BLaER1 (cell line): Measurements from ENCODE around the gene KCNK13.
"Not testable (repeated sequence)": the region's sequence is repeated elsewhere in the genome, so short reads cannot be mapped to it uniquely, and the experiment has no call there.

Experiments used
- H3K27ac ChIP-seq: shearing (Covaris generic); formaldehyde crosslinking; 2 replicates; pipeline ENCODE4 v1.8.1; 2022
- H3K27me3 ChIP-seq: shearing (Covaris generic); formaldehyde crosslinking; 2 replicates; pipeline ENCODE4 v1.8.1; 2022
- H3K36me3 ChIP-seq: shearing (Covaris generic); formaldehyde crosslinking; 2 replicates; pipeline ENCODE4 v1.8.1; 2022
- H3K4me1 ChIP-seq: shearing (Covaris generic); formaldehyde crosslinking; 2 replicates; pipeline ENCODE4 v1.8.1; 2022
- H3K4me2 ChIP-seq: shearing (Covaris generic); formaldehyde crosslinking; 2 replicates; pipeline ENCODE4 v1.8.1; 2022
- H3K4me3 ChIP-seq: shearing (Covaris generic); formaldehyde crosslinking; 2 replicates; pipeline ENCODE4 v1.8.1; 2022
- H3K9ac ChIP-seq: shearing (Covaris generic); formaldehyde crosslinking; 2 replicates; pipeline ENCODE4 v1.8.1; 2022
- H3K9me3 ChIP-seq: shearing (Covaris generic); formaldehyde crosslinking; 2 replicates; pipeline ENCODE4 v1.8.1; 2022
- H4K20me1 ChIP-seq: shearing (Covaris generic); formaldehyde crosslinking; 2 replicates; pipeline ENCODE4 v1.8.1; 2022
- Cebpa-rat ChIP-seq: shearing (Covaris generic); IDR thresholded peaks from 2 replicates; pipeline ENCODE4 v1.8.1; 2022

KCNK13 gene

DNA sequence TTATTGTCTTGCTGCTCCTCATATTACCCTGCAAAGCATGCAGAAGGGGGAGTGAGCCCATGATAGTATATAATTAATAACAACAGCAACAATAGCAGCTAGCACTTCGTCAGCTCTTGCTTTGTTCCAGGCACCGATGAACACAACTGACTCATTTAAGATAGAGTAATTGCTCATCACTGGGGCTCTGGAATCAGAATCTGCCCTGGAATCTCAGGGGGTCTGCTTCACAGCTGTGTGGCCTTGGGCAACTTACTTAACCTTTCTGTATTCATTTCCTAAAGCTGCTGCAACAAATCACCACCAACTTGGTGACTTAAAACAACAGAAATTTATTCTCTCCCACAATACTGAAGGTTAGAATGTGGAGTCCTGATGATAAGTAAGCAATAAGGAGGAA is 139.6 kb downstream of the KCNK13 start:
- no peak overlapping the region for H3K9ac ChIP-seq
- H3K4me2 ChIP-seq = no peak overlapping the region
- no peaks in the 10 kb centered on the region for H3K27me3 ChIP-seq
- no peak for TF ChIP-seq Cebpa-rat
- no peaks in the 10 kb centered on the region for H3K36me3 ChIP-seq
- H4K20me1 ChIP-seq = no peaks in the 10 kb centered on the region
- H3K4me1 ChIP-seq = peaks cover 7% of the 10 kb centered on the region; the same call in 1 of the 2 replicates
- 0 out of 2 replicates have a peak, but pooled peaks cover 5% of the 10 kb centered on the region for H3K9me3 ChIP-seq
- no peak overlapping the region for H3K27ac ChIP-seq
- no peak overlapping the region for H3K4me3 ChIP-seq

DNA sequence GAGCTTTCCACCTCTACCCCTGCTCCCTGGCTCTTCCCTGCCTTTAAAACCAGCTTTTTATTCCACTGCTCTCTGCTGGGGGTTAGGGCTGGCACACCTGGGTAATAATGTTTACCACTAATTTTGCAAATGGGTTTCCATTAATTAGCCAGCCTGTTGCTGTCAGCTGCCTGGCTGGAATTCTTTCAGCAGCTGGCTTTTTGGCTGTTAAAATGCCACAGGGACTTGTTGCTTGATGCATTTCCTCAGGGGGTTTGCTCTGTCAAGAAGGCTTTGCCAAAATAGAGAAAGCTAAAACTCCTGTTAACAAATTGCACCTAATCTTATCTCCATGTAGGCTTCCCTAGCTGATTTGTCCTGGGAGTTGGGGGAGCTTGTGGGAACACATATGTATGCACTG is 142.7 kb downstream of the KCNK13 start:
- no peaks in the 10 kb centered on the region for H4K20me1 ChIP-seq
- 0 out of 2 replicates have a peak, but pooled peaks cover 5% of the 10 kb centered on the region for H3K9me3 ChIP-seq
- no peaks in the 10 kb centered on the region for H3K36me3 ChIP-seq
- H3K4me3 ChIP-seq = no peak overlapping the region
- H3K4me1 ChIP-seq = peaks cover 7% of the 10 kb centered on the region; the same call in 1 of the 2 replicates
- TF ChIP-seq Cebpa-rat = no peak
- H3K4me2 ChIP-seq = 0 out of 2 replicates have a peak overlapping the region, but pooled peaks have one; percentile 5
- H3K9ac ChIP-seq = no peak overlapping the region
- no peak overlapping the region for H3K27ac ChIP-seq
- no peaks in the 10 kb centered on the region for H3K27me3 ChIP-seq

DNA sequence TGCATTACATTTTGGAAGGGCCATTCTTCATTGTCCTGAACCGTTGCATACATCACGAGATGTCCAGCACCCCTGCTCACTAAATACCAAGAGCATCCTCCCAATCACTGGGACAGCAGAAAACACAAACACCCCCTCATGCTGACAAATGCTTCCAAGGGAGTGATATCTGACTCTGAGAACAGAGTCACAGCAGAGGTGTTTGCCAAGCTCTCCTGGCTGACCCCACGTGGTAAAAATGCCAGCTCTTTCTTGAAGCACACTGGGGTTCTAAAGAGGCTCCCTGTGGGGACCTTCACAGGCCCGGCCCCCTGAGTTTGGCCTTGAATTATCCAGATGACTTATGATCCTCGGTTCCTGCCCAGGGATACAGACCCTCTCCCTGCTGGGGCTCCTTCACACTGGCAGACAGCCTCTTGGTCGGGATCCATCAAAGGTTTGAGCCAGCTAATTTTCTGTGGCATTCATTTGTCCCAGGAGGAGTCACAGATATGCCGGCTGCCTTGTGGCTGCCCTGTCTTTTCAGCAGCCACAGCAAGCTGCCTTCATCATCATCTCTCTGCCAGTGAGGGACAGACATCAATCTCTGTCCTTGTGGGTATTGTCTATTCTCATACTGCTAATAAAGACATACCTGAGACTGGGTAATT is 151.4 kb downstream of the KCNK13 start:
- Histone ChIP-seq H3K27ac (no peak overlapping the region), H3K9me3 (peaks cover 29% of the 10 kb centered on the region), H3K9ac (no peak overlapping the region), H3K4me3 (no peak overlapping the region), H3K4me2 (no peak overlapping the region), H3K36me3 (no peaks in the 10 kb centered on the region), H3K27me3 (no peaks in the 10 kb centered on the region), H3K4me1 (no peaks in the 10 kb centered on the region), H4K20me1 (no peaks in the 10 kb centered on the region)
- TF ChIP-seq Cebpa-rat = no peak

DNA sequence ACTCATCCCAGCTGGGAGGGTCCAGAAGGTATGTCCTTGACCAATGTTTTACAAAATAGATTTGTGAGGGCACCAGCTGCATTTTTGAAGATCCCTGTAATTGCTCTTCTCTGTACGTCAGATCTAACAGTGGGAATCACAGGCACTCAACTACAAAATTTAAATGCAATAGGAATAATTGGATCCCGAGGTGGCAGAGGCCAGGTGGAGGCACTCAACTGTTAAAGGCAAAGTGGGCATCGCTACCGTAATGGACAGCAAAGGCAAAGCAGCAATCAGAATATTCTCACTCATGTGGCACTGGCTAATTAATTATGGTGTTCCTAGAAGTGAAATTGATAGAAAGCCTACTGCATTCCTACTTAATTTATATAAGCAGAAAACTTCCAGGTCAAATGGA is 166.7 kb downstream of the KCNK13 start:
- Histone ChIP-seq H4K20me1 (no peaks in the 10 kb centered on the region), H3K9me3 (peaks cover 5% of the 10 kb centered on the region; the same call in 1 of the 2 replicates), H3K4me2 (no peak overlapping the region), H3K27ac (no peak overlapping the region), H3K27me3 (no peaks in the 10 kb centered on the region), H3K9ac (no peak overlapping the region), H3K36me3 (no peaks in the 10 kb centered on the region), H3K4me1 (no peaks in the 10 kb centered on the region), H3K4me3 (no peak overlapping the region)
- no peak for TF ChIP-seq Cebpa-rat

DNA sequence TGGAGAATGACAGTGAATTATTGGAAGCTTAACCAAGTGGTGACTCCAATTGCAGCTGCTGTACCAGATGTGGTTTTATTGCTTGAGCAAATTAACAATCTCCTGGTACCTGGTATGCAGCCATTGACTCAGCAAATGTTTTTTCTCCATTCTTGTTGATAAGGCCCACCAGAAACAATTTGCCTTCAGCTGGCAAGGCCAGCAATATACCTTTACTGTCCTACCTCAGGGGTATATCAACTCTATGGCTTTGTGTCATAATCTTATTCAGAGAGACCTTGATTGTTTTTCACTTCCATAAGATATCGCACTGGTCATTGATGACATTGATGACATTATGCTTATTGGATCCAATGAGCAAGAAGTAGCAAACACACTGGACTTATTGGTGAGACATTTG is 168.1 kb downstream of the KCNK13 start:
- H4K20me1 ChIP-seq, H3K4me1 ChIP-seq, H3K4me2 ChIP-seq, H3K27ac ChIP-seq, H3K4me3 ChIP-seq, H3K36me3 ChIP-seq, H3K9me3 ChIP-seq, H3K27me3 ChIP-seq, H3K9ac ChIP-seq: not testable (repeated sequence)
